Astrocyte (in vitro differentiated cells and primary cell): Measurements from ENCODE around the gene SLC16A1.

ENCODE experiments used
- EZH2 ChIP-seq: IDR thresholded peaks from 2 replicates; pipeline ENCODE4 v1.6.1; 2012; ENCODE audit warnings: mild to moderate bottlenecking, low read length, inconsistent platforms; ENCODE audit not compliant: insufficient read depth
- TF ChIP-seq, protein P1 (sequence below): IDR thresholded peaks from 2 replicates; pipeline ENCODE4 v1.5.1; 2011; ENCODE audit warnings: low read depth, mild to moderate bottlenecking, inconsistent platforms, low read length, moderate library complexity; ENCODE audit not compliant: insufficient read depth

- TF ChIP-seq, protein P1, sequence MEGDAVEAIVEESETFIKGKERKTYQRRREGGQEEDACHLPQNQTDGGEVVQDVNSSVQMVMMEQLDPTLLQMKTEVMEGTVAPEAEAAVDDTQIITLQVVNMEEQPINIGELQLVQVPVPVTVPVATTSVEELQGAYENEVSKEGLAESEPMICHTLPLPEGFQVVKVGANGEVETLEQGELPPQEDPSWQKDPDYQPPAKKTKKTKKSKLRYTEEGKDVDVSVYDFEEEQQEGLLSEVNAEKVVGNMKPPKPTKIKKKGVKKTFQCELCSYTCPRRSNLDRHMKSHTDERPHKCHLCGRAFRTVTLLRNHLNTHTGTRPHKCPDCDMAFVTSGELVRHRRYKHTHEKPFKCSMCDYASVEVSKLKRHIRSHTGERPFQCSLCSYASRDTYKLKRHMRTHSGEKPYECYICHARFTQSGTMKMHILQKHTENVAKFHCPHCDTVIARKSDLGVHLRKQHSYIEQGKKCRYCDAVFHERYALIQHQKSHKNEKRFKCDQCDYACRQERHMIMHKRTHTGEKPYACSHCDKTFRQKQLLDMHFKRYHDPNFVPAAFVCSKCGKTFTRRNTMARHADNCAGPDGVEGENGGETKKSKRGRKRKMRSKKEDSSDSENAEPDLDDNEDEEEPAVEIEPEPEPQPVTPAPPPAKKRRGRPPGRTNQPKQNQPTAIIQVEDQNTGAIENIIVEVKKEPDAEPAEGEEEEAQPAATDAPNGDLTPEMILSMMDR = no peak
- no peak for TF ChIP-seq EZH2
These were observed 32.6 kb downstream of the SLC16A1 start for GRCh38 chr1:112923234-112923958.
